Spleen (tissue), 7 donors: Measurements from ENCODE around the gene FBXO39.

Source experiments
- CTCF ChIP-seq, 11 experiments: fragments of 200-600 bp in 7 of 11; fragments of 450-650 bp in 4 of 11; sonication (generic) in 4 of 11; IDR thresholded peaks in 8 of 11; conservative IDR thresholded peaks in 3 of 11; 1 replicate in 7 of 11; 2 replicates in 4 of 11; pipeline versions ENCODE4 v1.4.0 to v1.8.0; 2016 to 2021; ENCODE audit warnings: antibody characterized with exemption in 11 of 11, inconsistent platforms in 4 of 11, mild to moderate bottlenecking in 1 of 11
- POLR2A ChIP-seq, 3 donors: fragments of 450-650 bp; IDR thresholded peaks; one replicate each; pipeline ENCODE4 v1.5.1; 2017; ENCODE audit warnings: antibody characterized with exemption in 3 of 3, mild to moderate bottlenecking in 1 of 3
- donor health status: DM: no; HTN: no; CAD: no; lungs with moderate emphysema.
- donor health status: DM: no; HTN: no; CAD: no.
- donor health status: DM: no; HTN: no; CAD: no.

- no peak for TF ChIP-seq CTCF (IDR thresholded peaks at IDR 0.05 in 8 of 11, conservative IDR thresholded peaks at IDR 0.05 in 3 of 11)
- no peak for TF ChIP-seq POLR2A (IDR thresholded peaks at IDR 0.05)
These were observed 10.6 kb downstream of the FBXO39 start for GRCh38 chr17:6786618-6787017.
